H1 (cell line): ENCODE data around the gene ZBTB20. TPM values are rescaled to one million over a fixed set of nuclear protein-coding genes. Genes with fewer than 3 reads are reported as not detected.

Source experiments
- CTCF ChIA-PET: fragments of 300-600 bp; sonication (Branson Sonifier 250); formaldehyde crosslinking; loops from one replicate; lab custom pipeline; 2021; ENCODE audit not compliant: partially characterized antibody; lab: Charles Lee
- POLR2A ChIA-PET: fragments of 300-600 bp; sonication (Branson Sonifier 250); formaldehyde crosslinking; loops from one replicate; lab custom pipeline; 2021; ENCODE audit warnings: inconsistent platforms; ENCODE audit not compliant: partially characterized antibody; lab: Charles Lee
- DNase-seq, 2 experiments: peaks; one replicate each; pipeline versions ENCODE4 v3.0.0 to v3.0.0-alpha.2; 2010 to 2022; ENCODE audit warnings: low spot score in 2 of 2, low read depth in 1 of 2, mixed read lengths in 1 of 2
- FAIRE-seq: peaks from 2 replicates; lab custom pipeline; 2011; peaks lifted over from hg19 to GRCh38; lab: Jason Lieb, UNC
- H2AFZ ChIP-seq: 2 replicates; pipeline ENCODE4 v1.8.1; 2012; ENCODE audit warnings: low read length, inconsistent platforms
- H2AK5ac ChIP-seq: 2 replicates; pipeline ENCODE4 v1.6.1; 2013; ENCODE audit warnings: low read depth, low read length
- H2BK120ac ChIP-seq: replicated peaks from 2 replicates; pipeline ENCODE3; 2013; ENCODE audit warnings: low read depth, low read length, inconsistent platforms
- H2BK12ac ChIP-seq: 2 replicates; pipeline ENCODE4 v1.6.1; 2013; ENCODE audit warnings: low read depth, low read length
- H2BK15ac ChIP-seq: 2 replicates; pipeline ENCODE4 v1.6.1; 2013; ENCODE audit warnings: low read length
- H2BK20ac ChIP-seq: 2 replicates; pipeline ENCODE4 v1.6.1; 2013; ENCODE audit warnings: low read length
- H2BK5ac ChIP-seq: 2 replicates; pipeline ENCODE4 v1.6.1; 2013; ENCODE audit warnings: low read depth, low read length
- H3K14ac ChIP-seq: 2 replicates; pipeline ENCODE4 v1.6.1; 2013; ENCODE audit warnings: inconsistent platforms; ENCODE audit not compliant: insufficient read length
- H3K18ac ChIP-seq: 2 replicates; pipeline ENCODE4 v1.6.1; 2013; ENCODE audit warnings: low read length; ENCODE audit errors: extremely low read depth
- H3K23ac ChIP-seq: 2 replicates; pipeline ENCODE4 v1.6.1; 2013; ENCODE audit warnings: inconsistent platforms; ENCODE audit not compliant: insufficient read length
- H3K23me2 ChIP-seq: 2 replicates; pipeline ENCODE4 v1.6.1; 2013; ENCODE audit warnings: low read depth, low read length
- H3K27ac ChIP-seq: 2 replicates; pipeline ENCODE4 v1.6.1; 2011; ENCODE audit warnings: low read depth, low read length, inconsistent platforms
- H3K27me3 ChIP-seq, 4 experiments: replicated peaks in 1 of 4; 1 replicate in 1 of 4; 2 replicates in 3 of 4; pipeline versions ENCODE4 v1.6.1 to v1.8.1; 2011 to 2013; ENCODE audit warnings: low read length in 3 of 4, mild to moderate bottlenecking in 3 of 4, inconsistent platforms in 2 of 4, mixed read lengths in 2 of 4, moderate library complexity in 1 of 4; ENCODE audit not compliant: control insufficient read depth in 3 of 4, insufficient read depth in 3 of 4; ENCODE audit errors: extremely low read depth in 1 of 4
- H3K36me3 ChIP-seq, 4 experiments: 2 replicates each; pipeline versions ENCODE4 v1.6.1 to v1.8.1; 2011 to 2013; ENCODE audit warnings: mild to moderate bottlenecking in 4 of 4, low read length in 3 of 4, moderate library complexity in 2 of 4, control low read depth in 1 of 4, inconsistent platforms in 1 of 4; ENCODE audit not compliant: insufficient read depth in 4 of 4, control insufficient read depth in 2 of 4
- H3K4ac ChIP-seq: replicated peaks from 2 replicates; pipeline ENCODE3; 2013; ENCODE audit warnings: low read length, low read depth, mixed read lengths, inconsistent platforms; ENCODE audit not compliant: insufficient read length
- H3K4me1 ChIP-seq, 4 experiments: replicated peaks in 1 of 4; 1 replicate in 1 of 4; 2 replicates in 3 of 4; pipeline versions ENCODE4 v1.6.1 to v1.8.1; 2011 to 2013; ENCODE audit warnings: low read length in 3 of 4, inconsistent platforms in 2 of 4, mixed read lengths in 1 of 4; ENCODE audit not compliant: insufficient read depth in 4 of 4, control insufficient read depth in 3 of 4
- H3K4me2 ChIP-seq, 2 experiments: 2 replicates each; pipeline versions ENCODE4 v1.6.1 to v1.8.1; 2011 to 2013; ENCODE audit warnings: low read depth in 2 of 2, low read length in 2 of 2, control low read depth in 1 of 2, inconsistent platforms in 1 of 2, mild to moderate bottlenecking in 1 of 2; ENCODE audit not compliant: insufficient read depth in 1 of 2
- H3K4me3 ChIP-seq, 4 experiments: fragments of 200-600, 300-600 bp in 1 of 4; sonication (generic), shearing (Covaris generic), sonication (Bioruptor Twin) in 1 of 4; 2 replicates each; pipeline versions ENCODE4 v1.5.1 to v1.8.1; 2011 to 2016; ENCODE audit warnings: low read length in 4 of 4, low read depth in 3 of 4, control low read depth in 2 of 4, inconsistent platforms in 2 of 4, mild to moderate bottlenecking in 2 of 4, mixed read lengths in 1 of 4, moderate library complexity in 1 of 4; ENCODE audit not compliant: insufficient read depth in 2 of 4; ENCODE audit errors: extremely low read depth in 1 of 4
- H3K56ac ChIP-seq: replicated peaks from 2 replicates; pipeline ENCODE3; 2013; ENCODE audit warnings: low read depth, mild to moderate bottlenecking, mixed read lengths, low read length, inconsistent platforms; ENCODE audit not compliant: insufficient read length
- H3K79me1 ChIP-seq: 2 replicates; pipeline ENCODE4 v1.6.1; 2013; ENCODE audit warnings: low read depth, low read length, control low read depth
- H3K79me2 ChIP-seq, 2 experiments: 2 replicates each; pipeline versions ENCODE4 v1.6.1 to v1.8.1; 2012 to 2013; ENCODE audit warnings: low read length in 2 of 2, mild to moderate bottlenecking in 2 of 2, inconsistent platforms in 1 of 2; ENCODE audit not compliant: insufficient read depth in 2 of 2, control insufficient read depth in 1 of 2
- H3K9ac ChIP-seq, 4 experiments: replicated peaks in 1 of 4; 1 replicate in 1 of 4; 2 replicates in 3 of 4; pipeline versions ENCODE4 v1.6.1 to v1.8.1; 2011 to 2013; ENCODE audit warnings: low read depth in 3 of 4, low read length in 3 of 4, control low read depth in 2 of 4, mild to moderate bottlenecking in 2 of 4, moderate library complexity in 2 of 4, inconsistent platforms in 1 of 4; ENCODE audit errors: extremely low read depth in 1 of 4
- H3K9me3 ChIP-seq, 2 experiments: 2 replicates each; pipeline versions ENCODE4 v1.6.1 to v1.8.1; 2012 to 2013; ENCODE audit warnings: mild to moderate bottlenecking in 2 of 2, moderate library complexity in 2 of 2, control low read depth in 1 of 2, inconsistent platforms in 1 of 2, low read depth in 1 of 2, low read length in 1 of 2, mixed read lengths in 1 of 2; ENCODE audit not compliant: insufficient read depth in 2 of 2
- H4K20me1 ChIP-seq, 2 experiments: replicated peaks in 1 of 2; 2 replicates each; pipeline versions ENCODE3 to v1.8.1; 2011 to 2013; ENCODE audit warnings: inconsistent platforms in 2 of 2, low read length in 2 of 2, mild to moderate bottlenecking in 1 of 2; ENCODE audit not compliant: insufficient read depth in 2 of 2, control insufficient read depth in 1 of 2
- H4K5ac ChIP-seq: 2 replicates; pipeline ENCODE4 v1.6.1; 2013; ENCODE audit warnings: low read length, low read depth, mixed read lengths, inconsistent platforms; ENCODE audit not compliant: insufficient read length
- H4K8ac ChIP-seq: 2 replicates; pipeline ENCODE4 v1.8.0; 2013; ENCODE audit warnings: mild to moderate bottlenecking, moderate library complexity, low read length, inconsistent platforms; ENCODE audit not compliant: insufficient read depth; ENCODE audit errors: extremely low read depth
- H4K91ac ChIP-seq: replicated peaks from 2 replicates; pipeline ENCODE3; 2013; ENCODE audit warnings: low read length, mixed read lengths, inconsistent platforms; ENCODE audit not compliant: insufficient read length
- ATF3 ChIP-seq: IDR thresholded peaks from 2 replicates; pipeline ENCODE4 v1.6.1; 2011; ENCODE audit warnings: low read depth, mild to moderate bottlenecking, low read length; ENCODE audit not compliant: insufficient read depth
- POLR2A ChIP-seq, 2 experiments: IDR thresholded peaks; 1 replicate in 1 of 2; 2 replicates in 1 of 2; pipeline ENCODE4 v1.6.1; 2011; ENCODE audit warnings: low read depth in 2 of 2, low read length in 2 of 2, mild to moderate bottlenecking in 2 of 2; ENCODE audit errors: control extremely low read depth in 1 of 2
- RAD21 ChIP-seq, 2 experiments: IDR thresholded peaks in 1 of 2; conservative IDR thresholded peaks in 1 of 2; 2 replicates each; pipeline ENCODE4 v1.6.1; 2011; ENCODE audit warnings: low read depth in 2 of 2, low read length in 2 of 2, improper control_type of control experiment in 1 of 2, inconsistent platforms in 1 of 2, mild to moderate bottlenecking in 1 of 2, moderate library complexity in 1 of 2
- RNF2 ChIP-seq: fragments of 200-900, 300-1000 bp; sonication (generic); IDR thresholded peaks from 2 replicates; pipeline ENCODE4 v1.7.1; 2016; ENCODE audit warnings: borderline replicate concordance, low read depth, mild to moderate bottlenecking, antibody characterized with exemption, low read length; ENCODE audit not compliant: poor library complexity, severe bottlenecking; ENCODE audit errors: missing control alignments
- SUZ12 ChIP-seq: fragments of 200-600 bp; sonication (generic); IDR thresholded peaks from 2 replicates; pipeline ENCODE4 v1.6.1; 2012; ENCODE audit warnings: mild to moderate bottlenecking, inconsistent platforms, low read length, moderate library complexity, mixed read lengths
- WGBS, 2 experiments: shearing (Covaris generic) in 1 of 2; methylation state at CpG; one replicate each; pipeline versions ENCODE4 v1.1.6 to v1.1.7; 2013 to 2015; ENCODE audit warnings: low lambda C conversion rate in 2 of 2, mixed read lengths in 2 of 2, inconsistent platforms in 1 of 2, low coverage in 1 of 2, missing lambda C conversion rate in 1 of 2; ENCODE audit not compliant: insufficient replicate concordance in 2 of 2, insufficient coverage in 1 of 2, insufficient read length in 1 of 2; ENCODE audit errors: extremely low coverage in 1 of 2, missing lambda C conversion rate in 1 of 2; 5-methylcytosine and 5-hydroxymethylcytosine counted together
- polyA plus RNA-seq, 7 experiments: library from polyadenylated mRNA; depleted of rRNA in 3 of 7; stranded (reverse) in 5 of 7; unstranded in 2 of 7; fragments of >200 nt in 5 of 7; fragments of 200-250 nt in 2 of 7; gene quantifications; 1 replicate in 5 of 7; 2 replicates in 1 of 7; 4 replicates in 1 of 7; pipeline versions ENCODE4 v1.2.1 to v1.2.3, GENCODE V29; 2011 to 2013; ENCODE audit warnings: missing spikeins in 2 of 7, mixed read lengths in 2 of 7
- total RNA-seq: library from RNA; stranded (reverse); fragmentation: NEBNext Ultra II Directional; extraction: Animal tissue kit (Norgen Biotek cat#: 25700); gene quantifications from 2 replicates; pipeline ENCODE4 v1.2.1, GENCODE V29; 2021

ZBTB20 gene
- total and polyA plus RNA-seq, 2 of the 8 experiments (the other 6 are each of a cell fraction or from before 2014, with no cell fraction given), result 0.35 to 1.3 TPM

GRCh38 chr3:114884213-114884923 lies 262.7 kb downstream of the ZBTB20 start:
- H3K56ac ChIP-seq, result no peak overlapping the region

More at GRCh38 chr3:114884213-114884923, 262.7 kb downstream of the ZBTB20 start:
- Histone ChIP-seq H2BK5ac (no peak overlapping the region), H3K23me2 (no peaks in the 10 kb centered on the region), H4K5ac (no peak overlapping the region), H4K91ac (no peak overlapping the region), H4K20me1 (no peaks in the 10 kb centered on the region), H2BK15ac (no peak overlapping the region), H3K4ac (no peak overlapping the region), H3K36me3 (no peaks in the 10 kb centered on the region), H3K79me2 (no peaks in the 10 kb centered on the region), H3K27me3 (no peaks in the 10 kb centered on the region), H3K23ac (no peak overlapping the region), H2AK5ac (no peak overlapping the region), H4K8ac (no peak overlapping the region), H3K14ac (no peak overlapping the region), H2BK12ac (no peak overlapping the region), H3K79me1 (no peaks in the 10 kb centered on the region), H2AFZ (no peak overlapping the region), H3K27ac (no peak overlapping the region), H3K9me3 (no peaks in the 10 kb centered on the region), H2BK20ac (no peak overlapping the region), H3K4me1 (no peaks in the 10 kb centered on the region; a peak in 1 of 7 replicates), H2BK120ac (no peak overlapping the region), H3K4me3 (no peak overlapping the region), H3K18ac (no peak overlapping the region), H3K4me2 (no peak overlapping the region), H3K9ac (no peak overlapping the region)
- POLR2A ChIA-PET, result no interaction called here
- no peak for DNase-seq
- no peak for FAIRE-seq
- CTCF ChIA-PET, result interaction anchor here (1.0 to 1.2 kb wide), 2 partner anchors 24 to 777 kb away, joined by 3 read pairs; no protein-coding TSS in a partner anchor
- no peak for TF ChIP-seq SUZ12
- no peak for TF ChIP-seq RAD21 (IDR thresholded peaks at IDR 0.05 in 1 of 2, conservative IDR thresholded peaks at IDR 0.05 in 1 of 2; ENCODE audit: low read depth in 2 of 2, low read length in 2 of 2)
- no peak for TF ChIP-seq ATF3
- no peak for TF ChIP-seq POLR2A (IDR thresholded peaks at IDR 0.05; ENCODE audit: control extremely low read depth in 1 of 2, low read depth in 2 of 2, low read length in 2 of 2)
- TF ChIP-seq RNF2, result no peak
- 92% methylated on average over 8 of the region's 8 CpGs; no CpG with 5 or more reads in 1 of the 2 experiments for WGBS, 2 experiments
